GM12875 (cell line): ENCODE data around the gene NT5DC1.

Experiments
- H3K4me3 ChIP-seq: one replicate; pipeline ENCODE4 v1.5.1; 2011; ENCODE audit warnings: low read depth, low read length, control low read depth
- TF ChIP-seq, protein P1 (sequence below): IDR thresholded peaks from 2 replicates; pipeline ENCODE4 v1.5.1; 2011; ENCODE audit warnings: low read depth, mild to moderate bottlenecking, control low read depth, inconsistent platforms, low read length, moderate library complexity, borderline replicate concordance; ENCODE audit not compliant: insufficient read depth

The NT5DC1 gene

DNA sequence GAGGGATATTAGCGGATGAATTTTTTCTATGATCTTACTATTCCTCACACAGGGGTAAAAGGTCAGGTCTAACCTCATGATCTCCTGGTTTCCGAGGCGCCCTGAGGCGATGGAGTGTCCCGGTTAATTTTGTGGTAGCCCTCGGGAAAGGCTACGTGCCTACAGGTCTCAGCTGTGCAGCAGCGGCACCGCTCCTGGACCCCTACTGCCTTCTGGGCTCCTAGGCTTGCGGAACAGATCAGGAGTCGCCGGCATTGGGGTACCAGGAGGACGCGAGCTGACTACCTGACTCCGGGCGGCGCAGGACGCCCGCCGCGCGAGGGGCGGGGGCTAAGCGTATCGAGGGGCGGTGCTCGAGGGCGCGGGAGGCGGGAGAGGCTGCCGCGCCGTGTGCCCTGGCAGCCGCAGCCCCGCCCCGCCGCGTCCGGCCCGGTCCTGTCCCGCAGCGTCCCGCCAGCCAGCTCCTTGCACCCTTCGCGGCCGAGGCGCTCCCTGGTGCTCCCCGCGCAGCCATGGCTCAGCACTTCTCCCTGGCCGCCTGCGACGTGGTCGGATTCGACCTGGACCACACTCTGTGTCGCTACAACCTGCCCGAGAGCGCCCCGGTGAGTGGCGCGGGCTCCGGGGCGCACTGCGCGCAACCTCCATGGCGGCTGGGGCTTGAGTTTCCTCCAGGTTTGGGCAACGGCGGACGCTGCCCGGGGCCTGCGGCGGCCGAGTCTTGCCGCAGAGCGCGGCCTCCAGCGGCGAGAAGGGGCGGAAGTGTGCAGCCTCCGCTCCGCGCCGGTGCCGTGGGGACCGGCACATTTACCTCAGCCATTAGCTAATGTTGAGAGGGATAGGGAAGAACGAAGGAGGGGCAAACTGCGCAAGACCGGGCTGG, at the start of gene NT5DC1:
Gene NT5DC1 (plus strand): TSS at position 435 of the 883 bp plus-strand sequence. CDS start 78 bp downstream, at position 513.
- peak within 1 kb of the TSS; percentile 59 for H3K4me3 ChIP-seq
- TF ChIP-seq, protein P1, sequence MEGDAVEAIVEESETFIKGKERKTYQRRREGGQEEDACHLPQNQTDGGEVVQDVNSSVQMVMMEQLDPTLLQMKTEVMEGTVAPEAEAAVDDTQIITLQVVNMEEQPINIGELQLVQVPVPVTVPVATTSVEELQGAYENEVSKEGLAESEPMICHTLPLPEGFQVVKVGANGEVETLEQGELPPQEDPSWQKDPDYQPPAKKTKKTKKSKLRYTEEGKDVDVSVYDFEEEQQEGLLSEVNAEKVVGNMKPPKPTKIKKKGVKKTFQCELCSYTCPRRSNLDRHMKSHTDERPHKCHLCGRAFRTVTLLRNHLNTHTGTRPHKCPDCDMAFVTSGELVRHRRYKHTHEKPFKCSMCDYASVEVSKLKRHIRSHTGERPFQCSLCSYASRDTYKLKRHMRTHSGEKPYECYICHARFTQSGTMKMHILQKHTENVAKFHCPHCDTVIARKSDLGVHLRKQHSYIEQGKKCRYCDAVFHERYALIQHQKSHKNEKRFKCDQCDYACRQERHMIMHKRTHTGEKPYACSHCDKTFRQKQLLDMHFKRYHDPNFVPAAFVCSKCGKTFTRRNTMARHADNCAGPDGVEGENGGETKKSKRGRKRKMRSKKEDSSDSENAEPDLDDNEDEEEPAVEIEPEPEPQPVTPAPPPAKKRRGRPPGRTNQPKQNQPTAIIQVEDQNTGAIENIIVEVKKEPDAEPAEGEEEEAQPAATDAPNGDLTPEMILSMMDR: peak; percentile 47

DNA sequence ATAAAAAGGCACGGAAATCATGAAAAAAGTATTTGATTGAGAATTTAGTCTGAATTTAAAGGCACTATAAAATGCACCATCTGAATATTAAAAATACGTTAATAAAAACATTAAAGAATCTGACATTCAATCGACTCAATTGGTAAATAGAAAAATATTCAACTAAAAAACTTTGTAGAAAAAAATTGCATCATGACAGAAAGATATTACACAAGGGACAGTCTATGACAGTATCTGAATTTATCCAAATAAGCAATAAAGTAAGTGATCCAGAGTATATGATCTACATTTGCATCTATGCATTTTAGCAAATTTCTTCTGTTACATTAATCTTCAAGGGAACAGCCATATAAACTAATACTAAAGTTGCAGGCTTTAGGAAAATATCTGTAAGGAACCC, 49.4 kb upstream of the NT5DC1 start:
- H3K4me3 ChIP-seq: no peak overlapping the region
- TF ChIP-seq, protein P1: no peak

DNA sequence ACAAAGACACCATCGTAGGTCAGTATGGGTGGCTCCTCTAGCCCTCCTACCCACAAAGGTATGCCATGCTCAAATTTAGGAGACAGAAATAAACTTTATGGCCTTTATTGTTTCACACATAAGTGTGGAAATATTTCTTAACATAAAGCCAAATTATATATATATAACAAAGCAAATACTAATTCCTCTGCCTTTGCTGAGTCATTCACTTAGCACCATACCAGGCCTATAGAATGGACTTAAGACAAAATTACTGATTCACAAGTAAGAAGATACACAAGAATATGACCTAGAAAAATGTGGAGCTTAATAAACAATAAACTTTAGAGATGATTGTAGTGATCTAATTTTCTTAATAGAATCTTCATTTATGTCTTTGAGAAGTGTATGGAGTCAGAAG, 45.1 kb upstream of the NT5DC1 start:
- H3K4me3 ChIP-seq: no peak overlapping the region
- TF ChIP-seq, protein P1: no peak

DNA sequence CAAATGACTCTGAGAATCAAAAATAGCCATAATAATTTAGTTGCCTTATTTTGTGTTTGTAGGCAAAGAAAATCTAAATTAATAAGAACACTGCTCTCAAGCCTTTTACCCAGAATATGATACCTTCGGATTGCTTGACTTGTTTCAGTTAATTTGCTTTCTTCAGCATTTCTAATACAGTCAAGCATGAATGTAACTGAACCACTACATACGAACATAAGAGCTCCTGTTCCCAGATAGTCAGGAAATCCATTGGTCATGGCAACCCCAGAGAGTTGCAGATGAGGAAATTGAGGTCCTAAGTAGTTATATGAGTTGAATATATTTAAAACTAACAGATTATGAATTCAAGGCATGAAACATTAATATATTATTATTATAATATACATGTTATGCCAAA, 42.9 kb upstream of the NT5DC1 start:
- no peak overlapping the region for H3K4me3 ChIP-seq

DNA sequence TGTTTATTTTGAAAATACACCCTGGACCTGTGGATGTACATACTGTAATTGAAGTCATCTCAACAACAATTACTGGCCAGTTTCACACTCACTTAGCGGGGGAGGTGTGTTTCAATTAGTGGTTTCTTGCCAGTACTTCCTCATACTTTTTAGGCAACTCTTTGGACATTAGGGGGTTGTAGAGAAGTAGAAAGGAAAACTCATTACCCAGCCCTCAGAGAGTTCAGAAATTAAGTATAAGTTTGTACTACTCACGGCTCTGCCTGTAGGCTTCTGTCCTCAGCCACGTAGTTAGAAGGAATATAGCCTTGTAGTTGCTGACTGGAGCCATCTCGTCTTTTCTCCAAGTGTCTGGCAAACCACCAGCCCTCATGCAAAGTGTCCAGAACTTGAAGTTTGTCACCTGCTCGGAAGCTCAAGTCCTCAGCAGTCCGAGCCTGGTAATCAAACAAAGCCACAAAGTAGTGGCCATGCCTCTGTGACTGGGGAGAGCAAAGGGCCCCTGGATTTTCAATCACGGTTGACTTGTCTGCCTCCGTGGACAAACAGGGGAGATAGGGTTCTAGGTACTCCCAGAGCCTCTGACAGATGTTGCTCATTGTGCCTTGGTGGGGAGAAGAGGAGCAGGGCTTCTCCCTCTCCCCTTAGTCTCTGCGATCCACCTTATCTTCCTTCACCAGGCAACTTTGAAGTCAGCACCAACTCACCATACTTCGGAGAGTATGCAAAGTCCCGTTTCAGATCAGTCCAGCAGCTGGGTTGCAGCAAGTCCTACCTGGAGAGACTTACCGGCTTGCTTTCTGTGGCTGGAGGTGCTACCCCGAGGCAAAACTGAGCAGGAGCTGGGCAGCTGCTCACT, 40.7 kb upstream of the NT5DC1 start:
- H3K4me3 ChIP-seq: no peak overlapping the region

More for the DNA sequence above, 42.9 kb upstream of the NT5DC1 start:
- TF ChIP-seq, protein P1: no peak

DNA sequence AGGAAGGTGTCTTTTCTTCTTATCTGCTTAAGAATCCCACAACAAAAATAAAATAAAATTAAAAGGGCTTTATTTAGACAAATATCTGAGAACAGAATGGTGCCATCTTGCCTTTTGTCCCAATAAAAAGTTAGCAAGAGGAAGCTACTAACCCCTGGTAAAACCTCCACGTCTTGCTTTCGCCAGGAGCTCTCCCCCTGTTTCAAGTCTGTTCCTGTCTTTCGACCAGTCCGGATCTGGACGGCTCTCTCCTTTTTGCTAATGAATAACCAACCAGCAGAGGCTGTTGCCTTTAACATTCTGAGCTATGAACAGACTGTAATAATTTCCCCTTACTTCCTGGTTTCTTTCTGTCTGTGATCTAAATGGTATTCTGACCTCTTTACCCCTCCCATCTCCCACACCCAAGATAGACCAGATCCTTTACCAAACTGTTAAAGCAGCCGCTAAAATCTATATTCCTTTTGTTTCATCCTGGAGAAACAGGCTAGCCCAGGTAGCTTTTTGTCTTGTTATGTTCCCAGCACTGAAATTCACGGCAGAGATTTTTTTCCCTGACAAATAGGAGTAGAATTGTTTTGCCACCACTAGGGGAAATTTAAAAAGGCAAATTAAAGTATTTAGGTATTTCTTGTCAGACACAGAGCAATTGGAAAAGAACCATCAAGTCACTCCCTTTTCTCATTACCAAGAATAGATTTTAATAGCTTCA, 39.9 kb upstream of the NT5DC1 start, which contains the start of gene FRK:
Gene FRK (minus strand): TSS at position 320 of the 712 bp plus-strand sequence. CDS start 580 bp downstream, outside the sequence.
- H3K4me3 ChIP-seq: no peak within 1 kb of the TSS
- TF ChIP-seq, protein P1: no peak

More for the DNA sequence above, 40.7 kb upstream of the NT5DC1 start:
- TF ChIP-seq, protein P1: no peak
